ENCODE data around the gene OTULIN.

DNA sequence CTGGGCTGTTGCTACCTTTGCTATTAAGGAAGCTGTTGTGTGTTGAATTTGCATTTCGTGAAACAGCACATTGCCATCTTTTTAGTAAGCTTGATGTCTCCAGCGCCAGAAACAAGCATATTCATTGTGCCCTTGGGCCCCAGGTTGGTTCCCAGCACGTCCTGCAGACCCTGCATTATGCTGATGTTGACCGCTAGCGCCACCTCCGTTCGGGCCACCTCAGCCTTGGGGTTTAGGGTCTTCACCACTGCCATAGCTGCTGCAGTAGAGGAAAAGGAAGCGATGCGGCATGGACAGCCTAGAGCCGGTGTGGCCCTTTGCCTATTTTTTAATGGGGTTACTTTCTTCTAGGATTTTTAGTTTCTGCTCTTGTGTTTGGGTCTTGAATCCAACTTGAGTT is 23.8 kb upstream of the OTULIN start:
- TF ChIP-seq, protein P1, sequence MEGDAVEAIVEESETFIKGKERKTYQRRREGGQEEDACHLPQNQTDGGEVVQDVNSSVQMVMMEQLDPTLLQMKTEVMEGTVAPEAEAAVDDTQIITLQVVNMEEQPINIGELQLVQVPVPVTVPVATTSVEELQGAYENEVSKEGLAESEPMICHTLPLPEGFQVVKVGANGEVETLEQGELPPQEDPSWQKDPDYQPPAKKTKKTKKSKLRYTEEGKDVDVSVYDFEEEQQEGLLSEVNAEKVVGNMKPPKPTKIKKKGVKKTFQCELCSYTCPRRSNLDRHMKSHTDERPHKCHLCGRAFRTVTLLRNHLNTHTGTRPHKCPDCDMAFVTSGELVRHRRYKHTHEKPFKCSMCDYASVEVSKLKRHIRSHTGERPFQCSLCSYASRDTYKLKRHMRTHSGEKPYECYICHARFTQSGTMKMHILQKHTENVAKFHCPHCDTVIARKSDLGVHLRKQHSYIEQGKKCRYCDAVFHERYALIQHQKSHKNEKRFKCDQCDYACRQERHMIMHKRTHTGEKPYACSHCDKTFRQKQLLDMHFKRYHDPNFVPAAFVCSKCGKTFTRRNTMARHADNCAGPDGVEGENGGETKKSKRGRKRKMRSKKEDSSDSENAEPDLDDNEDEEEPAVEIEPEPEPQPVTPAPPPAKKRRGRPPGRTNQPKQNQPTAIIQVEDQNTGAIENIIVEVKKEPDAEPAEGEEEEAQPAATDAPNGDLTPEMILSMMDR (optimal IDR thresholded peaks at IDR 0.05 in 1 of 3, IDR thresholded peaks at IDR 0.05 in 1 of 3, conservative IDR thresholded peaks at IDR 0.05 in 1 of 3; ENCODE audit: extremely low read depth in 1 of 3, insufficient read depth in 2 of 3, low read length in 3 of 3): no peak
- TF ChIP-seq EZH2 (IDR thresholded peaks at IDR 0.05; ENCODE audit: low read length): no peak
